Measurements from ENCODE around the gene OR52A5. TPM values are rescaled to one million over a fixed set of nuclear protein-coding genes. Genes with fewer than 3 reads are reported as not detected.

Gene OR52A5
- total and polyA plus RNA-seq, 2 of the 13 experiments (the other 11 are each of a cell fraction or from before 2014, with no cell fraction given), result not detected

DNA sequence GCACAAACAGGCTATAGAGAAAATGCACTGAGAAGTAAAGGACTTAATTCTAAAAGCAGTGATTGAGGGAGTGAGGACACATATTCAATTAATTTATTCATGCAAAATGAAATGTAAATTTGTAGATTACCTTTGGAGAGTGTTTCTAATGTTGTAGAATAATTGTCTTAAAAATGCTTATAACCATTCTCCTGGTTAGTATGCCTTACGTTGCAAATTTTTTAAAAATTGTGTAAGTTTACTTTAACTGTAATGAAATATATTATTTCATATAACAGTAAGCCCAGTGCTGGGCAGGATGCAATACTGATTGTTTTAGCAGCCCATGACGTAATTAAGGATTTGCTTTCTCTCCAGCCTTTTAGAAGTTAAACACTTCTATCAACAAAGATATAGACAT, 42.1 kb downstream of the OR52A5 start:
- intact Hi-C loops (cut with micrococcal nuclease; ENCODE audit: unreplicated experiment), result no loop called here

More for the DNA sequence above, 42.1 kb downstream of the OR52A5 start:
- CTCF ChIA-PET (ENCODE audit: low intra/inter-chr PET ratio, low total read pairs), result no interaction called here
- POLR2A ChIA-PET, result no interaction called here
- H3K4me1 ChIP-seq (ENCODE audit: insufficient read depth, low read length), result no peaks in the 10 kb centered on the region
- no peaks in the 10 kb centered on the region for H3K79me2 ChIP-seq (ENCODE audit: insufficient read depth, low read length)
- no peak overlapping the region for H3K4me2 ChIP-seq (ENCODE audit: low read depth, low read length)
- H3K27ac ChIP-seq (ENCODE audit: extremely low read length, insufficient read depth, low read length), result no peak overlapping the region
- H3K36me3 ChIP-seq (replicated peaks in 1 of 2; ENCODE audit: control insufficient read depth in 1 of 2, insufficient read depth in 2 of 2, low read length in 2 of 2), result no peaks in the 10 kb centered on the region
- H2AFZ ChIP-seq (ENCODE audit: low read length), result no peak overlapping the region
- 2% methylated on average over 2 of the region's 2 CpGs for WGBS (ENCODE audit: low lambda C conversion rate)
- FAIRE-seq, result no peak
- no peaks in the 10 kb centered on the region for H3K27me3 ChIP-seq (ENCODE audit: control insufficient read depth in 1 of 2, insufficient read depth in 2 of 2, low read length in 2 of 2)
- no peak overlapping the region for H3K4me3 ChIP-seq (replicated peaks in 1 of 3; ENCODE audit: insufficient read depth in 1 of 3, low read depth in 2 of 3, low read length in 3 of 3)
- in situ Hi-C loops (cut with HindIII; ENCODE audit: extremely low pct_ligation_motif_present, low pct_unique_long_range_greater_than_20kb), result no loop called here
- TF ChIP-seq FIP1L1 (IDR thresholded peaks at IDR 0.05; ENCODE audit: borderline replicate concordance, insufficient read depth, low read depth, low read length), result no peak
- TF ChIP-seq, protein P1, sequence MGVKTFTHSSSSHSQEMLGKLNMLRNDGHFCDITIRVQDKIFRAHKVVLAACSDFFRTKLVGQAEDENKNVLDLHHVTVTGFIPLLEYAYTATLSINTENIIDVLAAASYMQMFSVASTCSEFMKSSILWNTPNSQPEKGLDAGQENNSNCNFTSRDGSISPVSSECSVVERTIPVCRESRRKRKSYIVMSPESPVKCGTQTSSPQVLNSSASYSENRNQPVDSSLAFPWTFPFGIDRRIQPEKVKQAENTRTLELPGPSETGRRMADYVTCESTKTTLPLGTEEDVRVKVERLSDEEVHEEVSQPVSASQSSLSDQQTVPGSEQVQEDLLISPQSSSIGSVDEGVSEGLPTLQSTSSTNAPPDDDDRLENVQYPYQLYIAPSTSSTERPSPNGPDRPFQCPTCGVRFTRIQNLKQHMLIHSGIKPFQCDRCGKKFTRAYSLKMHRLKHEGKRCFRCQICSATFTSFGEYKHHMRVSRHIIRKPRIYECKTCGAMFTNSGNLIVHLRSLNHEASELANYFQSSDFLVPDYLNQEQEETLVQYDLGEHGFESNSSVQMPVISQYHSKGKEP (CRISPR knock-in tag; IDR thresholded peaks at IDR 0.05), result no peak
- no peak for TF ChIP-seq TEAD2 (CRISPR knock-in tag; IDR thresholded peaks at IDR 0.05)
- TF ChIP-seq MAFK (conservative IDR thresholded peaks at IDR 0.05 in 1 of 2, IDR thresholded peaks at IDR 0.05 in 1 of 2; ENCODE audit: low read length in 2 of 2), result peak; percentile 2 to 64; a peak in 2 of 4 replicates
- TF ChIP-seq ATF7 (IDR thresholded peaks at IDR 0.05), result peak; percentile 49; the same call in 1 of the 2 replicates
- no peak for TF ChIP-seq ATF7 (CRISPR knock-in tag; IDR thresholded peaks at IDR 0.05)
- TF ChIP-seq U2AF2 (IDR thresholded peaks at IDR 0.05; ENCODE audit: low read depth, low read length), result no peak
- TF ChIP-seq MAFF (IDR thresholded peaks at IDR 0.05; ENCODE audit: low read depth, low read length), result peak; percentile 52; the same call in 1 of the 2 replicates
- TF ChIP-seq, protein P2, sequence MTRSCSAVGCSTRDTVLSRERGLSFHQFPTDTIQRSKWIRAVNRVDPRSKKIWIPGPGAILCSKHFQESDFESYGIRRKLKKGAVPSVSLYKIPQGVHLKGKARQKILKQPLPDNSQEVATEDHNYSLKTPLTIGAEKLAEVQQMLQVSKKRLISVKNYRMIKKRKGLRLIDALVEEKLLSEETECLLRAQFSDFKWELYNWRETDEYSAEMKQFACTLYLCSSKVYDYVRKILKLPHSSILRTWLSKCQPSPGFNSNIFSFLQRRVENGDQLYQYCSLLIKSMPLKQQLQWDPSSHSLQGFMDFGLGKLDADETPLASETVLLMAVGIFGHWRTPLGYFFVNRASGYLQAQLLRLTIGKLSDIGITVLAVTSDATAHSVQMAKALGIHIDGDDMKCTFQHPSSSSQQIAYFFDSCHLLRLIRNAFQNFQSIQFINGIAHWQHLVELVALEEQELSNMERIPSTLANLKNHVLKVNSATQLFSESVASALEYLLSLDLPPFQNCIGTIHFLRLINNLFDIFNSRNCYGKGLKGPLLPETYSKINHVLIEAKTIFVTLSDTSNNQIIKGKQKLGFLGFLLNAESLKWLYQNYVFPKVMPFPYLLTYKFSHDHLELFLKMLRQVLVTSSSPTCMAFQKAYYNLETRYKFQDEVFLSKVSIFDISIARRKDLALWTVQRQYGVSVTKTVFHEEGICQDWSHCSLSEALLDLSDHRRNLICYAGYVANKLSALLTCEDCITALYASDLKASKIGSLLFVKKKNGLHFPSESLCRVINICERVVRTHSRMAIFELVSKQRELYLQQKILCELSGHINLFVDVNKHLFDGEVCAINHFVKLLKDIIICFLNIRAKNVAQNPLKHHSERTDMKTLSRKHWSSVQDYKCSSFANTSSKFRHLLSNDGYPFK (CRISPR knock-in tag; IDR thresholded peaks at IDR 0.05; ENCODE audit: borderline replicate concordance), result no peak
- TF ChIP-seq CREB1 (IDR thresholded peaks at IDR 0.05), result peak; percentile 7; the same call in 1 of the 2 replicates
- no peak for TF ChIP-seq CREB1 (CRISPR knock-in tag; IDR thresholded peaks at IDR 0.05)
- H3K9ac ChIP-seq (ENCODE audit: insufficient read depth, low read depth, low read length), result no peak overlapping the region
- ATAC-seq, result no peak
- H3K9me3 ChIP-seq (ENCODE audit: low read length), result no peaks in the 10 kb centered on the region
- no peak for DNase-seq (ENCODE audit: low spot score)
- no TSS peak for BruUV-seq (replicated peaks)
- H4K20me1 ChIP-seq (ENCODE audit: insufficient read depth, low read length), result no peaks in the 10 kb centered on the region
